GM12891 (cell line): ENCODE results near the gene EPHA1.

ENCODE experiments used
- DNase-seq: peaks from one replicate; pipeline ENCODE4 v3.0.0; 2011; ENCODE audit warnings: low spot score; ENCODE audit not compliant: insufficient read length
- FAIRE-seq: peaks from 2 replicates; lab custom pipeline; 2011; peaks lifted over from hg19 to GRCh38; lab: Jason Lieb, UNC
- PAX5 ChIP-seq: IDR thresholded peaks from 2 replicates; pipeline ENCODE4 v1.6.1; 2011; ENCODE audit warnings: low read length, moderate library complexity, mild to moderate bottlenecking; ENCODE audit not compliant: insufficient read depth, severe bottlenecking
- POLR2A ChIP-seq: IDR thresholded peaks from 2 replicates; pipeline ENCODE4 v1.6.1; 2011; ENCODE audit warnings: low read depth, low read length, control low read depth
- POLR2AphosphoS5 ChIP-seq: IDR thresholded peaks from 2 replicates; pipeline ENCODE4 v1.6.1; 2011; ENCODE audit warnings: low read depth, low read length, control low read depth
- POU2F2 ChIP-seq: IDR thresholded peaks from 2 replicates; pipeline ENCODE4 v1.6.1; 2011; ENCODE audit warnings: low read depth, mild to moderate bottlenecking, control low read depth, low read length, moderate library complexity
- SPI1 ChIP-seq: IDR thresholded peaks from 2 replicates; pipeline ENCODE4 v1.6.1; 2011; ENCODE audit warnings: low read depth, low read length, control low read depth
- TAF1 ChIP-seq: IDR thresholded peaks from 2 replicates; pipeline ENCODE4 v1.6.1; 2011; ENCODE audit warnings: low read depth, low read length, control low read depth

Gene EPHA1

DNA sequence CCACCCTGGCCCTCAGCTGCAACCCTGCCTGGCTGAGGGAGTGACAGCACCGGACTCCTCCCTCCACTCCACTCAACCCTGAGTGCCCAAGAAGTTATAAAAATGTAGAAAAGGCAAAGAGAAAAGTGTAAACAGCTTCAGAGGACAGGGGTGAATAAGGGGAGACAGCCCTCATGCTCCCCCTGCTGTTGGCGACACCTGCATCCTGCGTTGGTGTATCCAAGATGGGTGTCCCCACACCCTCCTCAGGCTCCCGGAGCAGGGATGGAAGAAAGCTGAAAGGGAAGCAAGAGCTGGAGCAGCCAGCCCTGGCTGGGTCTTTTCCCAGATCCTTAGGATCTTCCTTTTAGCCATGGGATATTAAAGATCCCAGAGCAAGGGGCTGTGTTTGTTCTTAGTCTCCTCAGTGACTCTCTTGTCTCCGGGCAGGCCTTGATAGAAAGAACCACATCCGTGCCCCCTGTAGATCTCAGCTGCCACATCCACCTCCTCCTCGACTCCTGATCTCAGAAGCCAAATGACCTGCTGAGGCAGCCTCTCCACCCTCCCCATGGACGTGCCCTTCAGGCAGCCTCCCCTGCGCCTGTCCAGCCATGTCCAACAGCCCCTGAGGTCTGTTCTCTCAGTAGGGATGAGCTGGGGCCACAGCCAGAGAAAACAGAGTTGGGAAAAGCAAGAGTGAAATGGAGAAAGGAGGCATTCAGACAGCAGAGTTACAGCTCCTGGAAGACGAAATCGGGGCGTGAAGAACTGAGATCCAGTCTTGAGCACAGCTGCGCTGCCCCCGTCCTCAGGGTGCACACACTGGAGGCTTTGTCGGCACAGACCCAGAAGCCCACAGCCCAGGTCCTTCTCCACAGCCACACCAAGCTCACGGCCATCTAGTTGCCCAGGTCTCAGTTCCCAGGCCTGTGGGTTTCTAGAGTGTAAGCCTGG lies 52.9 kb downstream of the EPHA1 start:
- TF ChIP-seq PAX5 = no peak
- TF ChIP-seq POLR2A = no peak
- no peak for TF ChIP-seq POU2F2
- TF ChIP-seq POLR2AphosphoS5 = no peak
- TF ChIP-seq TAF1 = no peak
- TF ChIP-seq SPI1 = no peak
- DNase-seq (no peak), FAIRE-seq (no peak)

- TF ChIP-seq POLR2AphosphoS5 (no peak), PAX5 (no peak), POLR2A (no peak), POU2F2 (no peak)
- FAIRE-seq = no peak
- no peak for DNase-seq
Measured at GRCh38 chr7:143354965-143355364, 53.7 kb downstream of the EPHA1 start.

DNA sequence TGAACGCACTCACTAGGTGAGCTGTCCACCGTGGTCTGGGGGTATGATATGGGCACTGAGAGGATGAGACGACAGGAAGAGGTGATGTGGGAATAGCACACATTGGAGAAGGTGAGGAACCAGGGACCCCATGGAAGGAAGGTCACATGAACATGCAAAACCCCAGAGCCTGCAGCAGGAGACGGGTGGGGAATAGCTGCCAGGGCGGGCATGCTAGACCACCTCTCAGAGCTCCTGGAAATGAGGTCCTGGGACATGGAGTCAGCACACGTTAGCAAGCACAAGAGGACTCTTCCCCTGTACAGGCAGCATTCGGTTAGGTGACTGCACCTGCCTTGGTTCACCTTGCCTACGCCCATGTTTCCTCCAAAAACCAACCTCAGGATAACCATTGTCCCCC lies 54.3 kb downstream of the EPHA1 start:
- TF ChIP-seq SPI1 (no peak), POLR2AphosphoS5 (no peak)
- DNase-seq = no peak
- no peak for FAIRE-seq

DNA sequence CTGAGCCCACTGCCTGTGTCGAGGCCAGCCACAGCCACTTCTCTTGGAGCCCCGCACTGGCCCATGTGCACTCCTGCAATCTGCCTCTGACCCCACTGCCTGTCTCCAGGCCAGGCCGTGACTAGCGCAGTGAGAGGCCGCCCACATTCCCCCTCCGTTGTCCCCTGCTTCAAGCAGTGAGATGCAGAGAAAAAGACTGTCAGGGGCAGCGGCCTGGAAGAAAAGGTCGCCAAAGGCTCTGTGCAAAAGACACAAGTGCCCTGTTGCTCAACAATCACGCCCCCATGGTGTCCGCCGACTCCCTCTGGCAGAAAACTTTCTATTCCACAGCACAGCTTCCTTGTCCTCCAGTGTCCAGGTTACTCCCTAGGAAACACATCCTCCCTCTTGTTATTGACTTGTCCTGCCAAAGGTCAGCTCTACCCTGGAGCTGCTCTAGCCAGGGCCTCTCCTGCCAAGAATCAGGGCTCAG lies 56.1 kb downstream of the EPHA1 start:
- no peak for FAIRE-seq
- no peak for DNase-seq
- TF ChIP-seq POLR2A = no peak
- no peak for TF ChIP-seq TAF1
- no peak for TF ChIP-seq SPI1
- TF ChIP-seq POLR2AphosphoS5 = no peak
- TF ChIP-seq PAX5 = no peak
- TF ChIP-seq POU2F2 = no peak

DNA sequence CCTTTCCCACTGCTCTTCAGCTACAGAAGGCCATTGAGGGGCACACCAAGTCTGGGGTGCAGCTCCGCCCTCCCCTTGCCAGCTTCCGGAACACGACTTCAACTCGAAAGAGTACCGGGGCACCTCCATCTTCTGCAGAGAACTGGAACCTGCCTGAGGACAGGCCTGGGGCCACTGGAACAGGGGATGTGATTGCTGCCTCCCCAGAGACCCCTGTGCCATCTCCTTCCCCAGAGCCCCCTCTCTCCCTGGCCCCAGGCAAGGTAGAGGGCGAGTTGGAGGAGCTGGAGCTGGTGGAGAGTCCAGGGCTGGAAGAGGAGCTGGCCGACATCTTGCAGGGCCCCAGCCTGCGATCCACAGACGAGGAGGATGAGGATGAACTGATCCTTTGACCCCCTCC lies 57.1 kb downstream of the EPHA1 start:
- DNase-seq = no peak
- FAIRE-seq = no peak

GRCh38 chr7:143351060-143351459 lies 57.6 kb downstream of the EPHA1 start:
- FAIRE-seq (no peak), DNase-seq (no peak)
- TF ChIP-seq POLR2A = no peak
- no peak for TF ChIP-seq SPI1
- no peak for TF ChIP-seq POU2F2
- no peak for TF ChIP-seq PAX5
- no peak for TF ChIP-seq TAF1
- no peak for TF ChIP-seq POLR2AphosphoS5

More for the DNA sequence above, 57.1 kb downstream of the EPHA1 start:
- TF ChIP-seq TAF1 = no peak
- TF ChIP-seq PAX5 = no peak
- TF ChIP-seq SPI1 = no peak
- TF ChIP-seq POU2F2 = no peak
- TF ChIP-seq POLR2A = no peak
- no peak for TF ChIP-seq POLR2AphosphoS5

DNA sequence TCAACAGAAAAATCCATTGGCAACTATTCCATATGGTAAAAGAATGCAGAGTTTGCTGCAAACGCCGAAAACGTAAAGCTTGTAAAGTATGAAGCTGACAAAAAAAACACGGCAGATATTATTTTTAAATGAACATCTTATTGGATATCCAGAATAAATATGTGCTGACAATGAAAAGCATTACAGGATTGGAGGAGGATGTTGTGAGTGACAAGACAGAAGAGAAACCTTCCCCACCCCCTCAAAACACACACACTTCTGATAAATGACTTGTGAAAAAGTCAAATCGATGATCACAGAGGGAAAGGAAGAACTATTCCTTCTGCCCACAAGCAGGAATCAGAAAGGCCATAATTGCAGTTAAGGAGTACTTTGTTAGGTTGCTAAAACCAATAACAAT lies 60.7 kb downstream of the EPHA1 start:
- TF ChIP-seq POU2F2 (no peak), POLR2AphosphoS5 (no peak)
- FAIRE-seq (no peak), DNase-seq (no peak)

- DNase-seq = no peak
- no peak for TF ChIP-seq POLR2A
- no peak for TF ChIP-seq POLR2AphosphoS5
- no peak for TF ChIP-seq POU2F2
- TF ChIP-seq PAX5 = no peak
- TF ChIP-seq TAF1 = no peak
- no peak for TF ChIP-seq SPI1
- FAIRE-seq = no peak
Measured at GRCh38 chr7:143346018-143346417, 62.6 kb downstream of the EPHA1 start.

DNA sequence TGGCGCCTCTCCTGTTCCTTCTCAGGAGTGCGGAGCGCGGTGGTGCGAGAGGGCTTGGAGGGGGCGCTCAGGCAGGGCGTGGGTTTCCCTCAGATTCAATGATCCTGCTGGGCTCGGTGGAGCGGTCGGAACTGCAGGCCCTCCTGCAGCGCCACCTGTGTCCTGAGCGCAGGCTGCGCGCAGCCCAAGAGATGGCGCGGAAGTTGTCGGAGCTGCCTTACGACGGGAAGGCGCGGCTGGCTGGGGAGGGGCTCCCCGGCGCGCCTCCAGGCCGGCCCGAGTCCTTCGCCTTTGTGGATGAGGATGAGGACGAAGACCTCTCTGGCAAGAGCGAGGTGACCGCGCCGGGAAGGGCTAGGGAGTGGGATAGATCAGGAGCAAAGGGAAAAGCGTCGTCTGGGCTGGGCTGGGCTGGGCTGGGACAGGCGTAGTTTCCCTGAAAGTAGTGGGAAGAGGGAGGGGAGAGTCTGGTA lies 63.2 kb downstream of the EPHA1 start:
- DNase-seq (peak; percentile 44), FAIRE-seq (no peak)

DNA sequence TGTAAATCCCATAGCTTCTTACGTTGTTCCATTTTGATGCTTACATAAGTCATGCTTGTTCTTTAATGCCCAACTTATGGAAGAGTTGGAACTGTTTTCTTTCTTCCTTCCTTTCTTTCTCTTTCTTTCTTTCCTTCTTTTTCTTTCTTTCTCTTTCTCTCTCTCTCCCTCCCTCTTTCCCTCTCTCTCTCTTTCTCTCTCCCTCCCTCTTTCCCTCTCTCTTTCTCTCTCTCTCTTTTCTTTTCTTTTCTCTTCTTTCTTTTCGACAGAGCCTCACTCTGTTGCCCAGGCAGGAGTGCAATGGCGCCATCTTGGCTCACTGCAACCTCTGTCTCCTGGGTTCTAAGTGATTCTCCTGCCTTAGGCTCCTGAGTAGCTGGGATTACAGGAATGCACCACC lies 65.1 kb downstream of the EPHA1 start:
- FAIRE-seq = no peak
- DNase-seq = no peak
- TF ChIP-seq SPI1 (no peak), POU2F2 (no peak), POLR2A (no peak), TAF1 (no peak), PAX5 (no peak), POLR2AphosphoS5 (no peak)

More for the DNA sequence above, 63.2 kb downstream of the EPHA1 start:
- TF ChIP-seq POLR2AphosphoS5 (no peak), POLR2A (no peak), PAX5 (no peak), SPI1 (no peak), TAF1 (no peak), POU2F2 (no peak)
